ENCODE data around the gene LMOD1. TPM values are rescaled to one million over a fixed set of nuclear protein-coding genes. Genes with fewer than 3 reads are reported as not detected.
A peak's percentile ranks its signal among the peaks of the same experiment; 100 is the strongest.
"Not testable (repeated sequence)": the region's sequence is repeated elsewhere in the genome, so short reads cannot be mapped to it uniquely, and the experiment has no call there.

Gene LMOD1
- total RNA-seq, 1 donor from 2014 or later = 9.2 TPM

DNA sequence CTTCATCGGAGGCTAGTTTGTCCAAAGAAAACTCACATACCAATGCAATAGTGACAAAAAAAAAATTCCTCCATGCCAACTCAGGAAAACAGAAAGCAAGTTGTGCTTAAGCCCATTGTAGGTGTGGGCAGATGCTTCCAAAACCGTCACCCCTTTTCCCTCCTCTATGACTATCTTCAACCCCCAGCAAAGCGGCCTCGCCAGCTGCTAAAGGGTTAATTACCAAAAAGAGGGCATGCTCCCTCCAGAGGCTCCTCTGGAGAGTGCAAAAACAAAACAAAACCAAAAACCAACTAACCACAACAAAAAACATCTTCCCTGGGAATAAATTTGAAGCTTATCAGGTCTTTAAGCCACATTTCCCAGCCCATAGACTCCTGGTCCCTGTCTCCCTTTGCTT is 1.2 kb downstream of the LMOD1 start:
- Histone ChIP-seq H3K9me3 (replicated peaks) (no peaks in the 10 kb centered on the region), H3K27ac (replicated peaks) (peak overlapping the region; percentile 75), H3K4me1 (peaks cover 30% of the 10 kb centered on the region), H3K36me3 (no peaks in the 10 kb centered on the region), H3K27me3 (ENCODE audit: low read depth) (peaks cover 19% of the 10 kb centered on the region), H3K4me3 (peak overlapping the region; percentile 69)
- TF ChIP-seq, protein P1, sequence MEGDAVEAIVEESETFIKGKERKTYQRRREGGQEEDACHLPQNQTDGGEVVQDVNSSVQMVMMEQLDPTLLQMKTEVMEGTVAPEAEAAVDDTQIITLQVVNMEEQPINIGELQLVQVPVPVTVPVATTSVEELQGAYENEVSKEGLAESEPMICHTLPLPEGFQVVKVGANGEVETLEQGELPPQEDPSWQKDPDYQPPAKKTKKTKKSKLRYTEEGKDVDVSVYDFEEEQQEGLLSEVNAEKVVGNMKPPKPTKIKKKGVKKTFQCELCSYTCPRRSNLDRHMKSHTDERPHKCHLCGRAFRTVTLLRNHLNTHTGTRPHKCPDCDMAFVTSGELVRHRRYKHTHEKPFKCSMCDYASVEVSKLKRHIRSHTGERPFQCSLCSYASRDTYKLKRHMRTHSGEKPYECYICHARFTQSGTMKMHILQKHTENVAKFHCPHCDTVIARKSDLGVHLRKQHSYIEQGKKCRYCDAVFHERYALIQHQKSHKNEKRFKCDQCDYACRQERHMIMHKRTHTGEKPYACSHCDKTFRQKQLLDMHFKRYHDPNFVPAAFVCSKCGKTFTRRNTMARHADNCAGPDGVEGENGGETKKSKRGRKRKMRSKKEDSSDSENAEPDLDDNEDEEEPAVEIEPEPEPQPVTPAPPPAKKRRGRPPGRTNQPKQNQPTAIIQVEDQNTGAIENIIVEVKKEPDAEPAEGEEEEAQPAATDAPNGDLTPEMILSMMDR (IDR thresholded peaks at IDR 0.05; ENCODE audit: borderline replicate concordance) = peak; percentile 42
- DNase-seq = no peak
- intact Hi-C loops (cut with micrococcal nuclease) = no loop called here

DNA sequence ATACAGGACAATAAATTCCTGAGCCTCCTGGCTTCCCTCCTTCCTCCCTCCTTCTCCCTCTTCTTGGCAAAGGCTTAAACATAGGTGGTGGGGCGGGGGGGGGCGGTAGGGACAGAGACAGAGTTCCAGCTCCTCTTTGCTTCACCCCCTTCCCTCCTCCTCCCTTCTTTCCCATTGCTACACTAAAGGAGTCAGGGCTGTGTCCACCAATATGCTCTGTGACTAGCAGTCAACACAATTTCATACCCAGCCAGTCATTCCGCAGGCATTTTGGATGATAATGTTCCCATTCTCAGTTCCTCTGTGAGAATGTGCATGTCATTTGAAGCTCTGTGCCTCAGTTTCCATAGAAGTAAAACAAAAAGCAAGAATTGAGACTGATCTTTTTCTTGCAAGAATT is 1.7 kb downstream of the LMOD1 start:
- TF ChIP-seq, protein P1 (IDR thresholded peaks at IDR 0.05; ENCODE audit: borderline replicate concordance) = no peak
- peak overlapping the region; percentile 69 for H3K4me3 ChIP-seq
- H3K4me1 ChIP-seq = peaks cover 30% of the 10 kb centered on the region
- peaks cover 19% of the 10 kb centered on the region for H3K27me3 ChIP-seq (ENCODE audit: low read depth)
- DNase-seq = no peak
- no peaks in the 10 kb centered on the region for H3K36me3 ChIP-seq
- H3K27ac ChIP-seq (replicated peaks) = peak overlapping the region; percentile 75
- no peaks in the 10 kb centered on the region for H3K9me3 ChIP-seq (replicated peaks)
- intact Hi-C loops (cut with micrococcal nuclease) = no loop called here

DNA sequence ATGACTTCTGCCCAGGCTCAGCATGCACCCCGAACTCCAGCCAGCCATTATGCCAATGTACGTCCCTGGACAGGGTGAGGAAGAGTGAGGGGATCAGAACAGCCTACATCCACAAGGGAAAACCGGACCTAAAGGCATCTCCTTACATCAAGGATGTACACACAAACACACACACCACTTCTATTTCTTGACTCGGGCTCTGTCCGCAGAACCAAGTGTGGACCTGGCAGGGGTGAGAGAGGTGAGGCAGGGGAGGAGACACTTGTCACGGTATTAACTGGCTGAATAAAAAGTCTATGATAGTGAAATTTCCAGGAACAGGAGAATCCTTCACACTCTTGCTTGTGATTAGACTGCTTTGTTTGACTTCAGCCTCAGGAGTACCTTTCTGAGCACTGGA is 2.3 kb downstream of the LMOD1 start:
- Histone ChIP-seq H3K4me1 (peaks cover 31% of the 10 kb centered on the region), H3K9me3 (replicated peaks) (no peaks in the 10 kb centered on the region), H3K27ac (replicated peaks) (no peak overlapping the region), H3K36me3 (no peaks in the 10 kb centered on the region), H3K27me3 (ENCODE audit: low read depth) (peaks cover 19% of the 10 kb centered on the region), H3K4me3 (peak overlapping the region; percentile 69)
- TF ChIP-seq, protein P1 (IDR thresholded peaks at IDR 0.05; ENCODE audit: borderline replicate concordance) = no peak
- intact Hi-C loops (cut with micrococcal nuclease) = no loop called here
- no peak for DNase-seq

DNA sequence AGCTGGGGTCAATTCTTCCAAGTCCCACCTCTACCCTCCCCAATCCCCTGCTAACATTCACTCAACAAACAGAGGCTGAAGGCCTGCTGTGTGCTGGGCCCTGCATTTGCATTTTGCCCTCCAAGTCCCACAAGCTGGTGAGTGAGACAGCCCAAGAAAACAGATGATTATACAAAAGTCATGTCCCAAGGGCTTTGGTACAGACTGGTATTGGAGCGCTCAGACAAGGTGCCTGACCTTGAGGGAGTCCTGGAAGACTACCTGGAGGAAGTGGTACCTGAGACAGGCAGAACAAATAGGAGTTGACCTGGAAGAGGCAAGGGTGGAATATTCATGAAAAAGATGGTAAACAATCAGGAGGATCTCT is 4.2 kb downstream of the LMOD1 start:
- peak overlapping the region; percentile 38 for H3K4me3 ChIP-seq
- TF ChIP-seq, protein P1 (IDR thresholded peaks at IDR 0.05; ENCODE audit: borderline replicate concordance) = no peak
- H3K4me1 ChIP-seq = peaks cover 29% of the 10 kb centered on the region
- H3K36me3 ChIP-seq = no peaks in the 10 kb centered on the region
- peaks cover 11% of the 10 kb centered on the region for H3K27me3 ChIP-seq (ENCODE audit: low read depth)
- no peaks in the 10 kb centered on the region for H3K9me3 ChIP-seq (replicated peaks)
- intact Hi-C loops (cut with micrococcal nuclease) = no loop called here
- DNase-seq = no peak
- peak overlapping the region; percentile 69 for H3K27ac ChIP-seq (replicated peaks)

DNA sequence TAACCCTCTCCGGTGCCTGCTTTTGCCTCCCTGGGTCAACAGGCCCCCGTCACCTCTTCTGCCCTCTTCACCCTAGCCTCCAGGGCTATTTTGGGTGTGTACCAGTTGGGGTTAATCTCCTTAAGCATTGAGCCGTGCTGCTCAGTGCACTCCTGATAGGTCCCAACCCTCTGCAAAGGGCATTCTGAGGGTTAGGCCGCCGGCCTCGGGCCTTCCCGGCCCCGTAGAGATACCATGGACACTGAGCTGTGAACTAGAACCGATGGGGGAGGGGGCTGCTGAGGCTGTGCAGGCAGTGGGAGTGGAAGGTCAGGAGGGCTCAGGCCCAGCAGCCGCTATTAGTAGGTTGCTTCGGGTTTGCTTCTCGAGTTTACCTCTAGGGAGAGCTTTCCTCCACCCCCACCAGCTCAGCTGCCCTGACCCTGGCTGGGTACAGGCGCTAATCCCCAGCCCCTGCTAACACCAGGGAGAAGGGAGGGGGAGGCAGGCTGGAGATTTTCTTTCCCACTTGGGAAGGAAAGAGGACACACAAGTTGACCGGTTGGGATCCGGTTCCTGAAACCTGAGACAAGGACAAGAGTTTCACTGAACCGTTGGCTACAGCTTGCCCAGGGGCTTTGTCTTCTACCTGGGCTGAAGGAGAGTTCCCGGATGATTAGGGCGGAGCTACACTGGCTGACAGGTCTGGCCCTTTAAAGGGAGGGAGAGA is 4.8 kb downstream of the LMOD1 start:
- DNase-seq = no peak
- intact Hi-C loops (cut with micrococcal nuclease) = no loop called here

DNA sequence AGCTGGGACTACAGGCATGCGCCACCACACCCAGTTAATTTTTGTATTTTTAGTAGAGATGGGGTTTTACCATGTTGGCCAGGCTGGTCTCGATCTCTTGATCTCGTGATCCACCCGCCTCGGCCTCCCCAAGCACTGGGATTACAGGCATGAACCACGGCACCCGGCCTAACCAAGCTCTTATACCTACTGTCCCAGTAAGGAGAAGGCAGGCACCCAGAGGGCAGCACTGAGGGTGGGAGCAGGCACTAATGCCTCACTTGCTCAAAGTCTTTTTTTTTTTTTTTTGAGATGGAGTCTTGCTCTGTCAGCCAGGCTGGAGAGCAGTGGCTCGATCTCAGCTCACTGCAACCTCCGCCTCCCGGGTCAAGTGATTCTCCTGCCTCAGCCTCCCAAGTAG is 6.0 kb downstream of the LMOD1 start:
- H3K9me3 ChIP-seq (replicated peaks); H3K27me3 ChIP-seq (ENCODE audit: low read depth); H3K36me3 ChIP-seq; DNase-seq; H3K4me3 ChIP-seq; intact Hi-C loops (cut with micrococcal nuclease): not testable (repeated sequence)
- H3K4me1 ChIP-seq = peaks cover 14% of the 10 kb centered on the region
- H3K27ac ChIP-seq (replicated peaks) = peak overlapping the region; percentile 69

More for the DNA sequence above, 4.8 kb downstream of the LMOD1 start:
- H3K27me3 ChIP-seq (ENCODE audit: low read depth) = peaks cover 11% of the 10 kb centered on the region
- H3K4me1 ChIP-seq = peaks cover 24% of the 10 kb centered on the region
- H3K9me3 ChIP-seq (replicated peaks) = no peaks in the 10 kb centered on the region
- H3K36me3 ChIP-seq = no peaks in the 10 kb centered on the region
- peak overlapping the region; percentile 38 for H3K4me3 ChIP-seq
- peak overlapping the region; percentile 69 for H3K27ac ChIP-seq (replicated peaks)
- TF ChIP-seq, protein P1 (IDR thresholded peaks at IDR 0.05; ENCODE audit: borderline replicate concordance) = no peak
